ENCODE data around the gene LCE1B.

DNA sequence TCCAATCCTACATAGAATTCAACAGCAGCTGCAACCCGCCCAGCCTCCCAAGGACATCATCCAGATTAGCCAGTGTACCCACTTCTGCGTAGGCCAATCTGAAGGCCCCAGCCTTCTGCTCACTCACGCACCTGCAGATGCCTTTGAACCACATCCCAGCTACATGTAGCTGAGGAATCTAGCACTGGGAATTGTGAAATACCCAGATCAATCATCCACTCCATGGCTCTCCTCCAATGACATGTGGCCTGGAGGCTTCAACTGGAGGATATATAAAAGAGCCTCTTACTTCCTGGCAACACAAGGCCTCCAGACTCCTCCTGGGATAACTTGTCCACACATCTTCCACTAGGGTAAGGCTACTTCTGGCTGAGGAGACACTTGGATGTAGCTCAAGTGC is 30.8 kb downstream of the LCE1B start, which contains the start of gene LCE6A:
- TF ChIP-seq POLR2A (IDR thresholded peaks at IDR 0.05), result no peak
- TF ChIP-seq, protein P1, sequence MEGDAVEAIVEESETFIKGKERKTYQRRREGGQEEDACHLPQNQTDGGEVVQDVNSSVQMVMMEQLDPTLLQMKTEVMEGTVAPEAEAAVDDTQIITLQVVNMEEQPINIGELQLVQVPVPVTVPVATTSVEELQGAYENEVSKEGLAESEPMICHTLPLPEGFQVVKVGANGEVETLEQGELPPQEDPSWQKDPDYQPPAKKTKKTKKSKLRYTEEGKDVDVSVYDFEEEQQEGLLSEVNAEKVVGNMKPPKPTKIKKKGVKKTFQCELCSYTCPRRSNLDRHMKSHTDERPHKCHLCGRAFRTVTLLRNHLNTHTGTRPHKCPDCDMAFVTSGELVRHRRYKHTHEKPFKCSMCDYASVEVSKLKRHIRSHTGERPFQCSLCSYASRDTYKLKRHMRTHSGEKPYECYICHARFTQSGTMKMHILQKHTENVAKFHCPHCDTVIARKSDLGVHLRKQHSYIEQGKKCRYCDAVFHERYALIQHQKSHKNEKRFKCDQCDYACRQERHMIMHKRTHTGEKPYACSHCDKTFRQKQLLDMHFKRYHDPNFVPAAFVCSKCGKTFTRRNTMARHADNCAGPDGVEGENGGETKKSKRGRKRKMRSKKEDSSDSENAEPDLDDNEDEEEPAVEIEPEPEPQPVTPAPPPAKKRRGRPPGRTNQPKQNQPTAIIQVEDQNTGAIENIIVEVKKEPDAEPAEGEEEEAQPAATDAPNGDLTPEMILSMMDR (IDR thresholded peaks at IDR 0.05), result no peak

Data from right lobe of liver (tissue), 4 donors.